ENCODE measurements around the gene ZNF135. TPM values are rescaled to one million over a fixed set of nuclear protein-coding genes. Genes with fewer than 3 reads are reported as not detected.
A peak's percentile ranks its signal among the peaks of the same experiment; 100 is the strongest.

ZNF135 gene
- 6.0 and 6.3 TPM in 2 replicates for total RNA-seq
- long read RNA-seq, partial matches to known transcripts, result 4 of 11 reads
- long read RNA-seq, other reads (novel, unspliced or antisense), result 6 of 11 reads

DNA sequence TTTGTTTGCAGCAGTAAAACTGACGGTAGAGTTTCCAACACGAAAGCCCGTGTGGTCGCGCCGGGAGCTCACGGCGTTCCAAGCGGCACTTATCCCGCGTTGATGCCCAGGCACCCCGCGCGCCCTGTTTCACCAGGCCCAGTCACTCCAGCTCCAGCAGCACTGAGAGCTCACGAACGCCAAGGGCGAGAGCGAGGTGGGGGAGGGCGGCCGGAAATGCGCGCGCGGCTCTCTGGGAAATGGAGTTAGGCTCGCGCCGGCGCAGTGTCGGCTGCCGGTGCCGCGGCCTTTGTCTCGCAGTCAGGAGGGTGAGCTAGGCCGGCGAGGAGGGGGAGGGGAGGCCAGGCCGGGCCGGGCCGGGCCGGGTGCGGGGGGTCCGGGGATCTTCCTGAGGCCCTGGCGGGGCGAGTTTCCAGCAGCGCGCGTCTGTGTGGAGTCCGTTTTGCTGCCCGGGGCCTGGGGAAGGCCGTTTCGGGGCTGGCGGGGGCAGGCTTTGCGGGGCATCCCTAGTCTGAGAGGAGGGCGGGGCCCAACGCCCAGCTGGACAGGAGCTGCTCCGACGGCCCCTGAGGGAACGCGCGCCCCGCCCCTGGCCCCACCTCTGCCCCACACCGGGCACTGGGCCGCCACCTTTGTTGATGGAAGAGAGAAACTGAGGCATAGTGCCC, at the start of gene ZNF135:
Gene ZNF135 (plus strand): TSS at position 280 of the 668 bp plus-strand sequence. CDS start 721 bp downstream, outside the sequence.
- peaks cover 7% of the 10 kb centered on the region for H3K4me1 Mint-ChIP-seq
- H3K27me3 Mint-ChIP-seq (ENCODE audit: low read depth), result no peaks in the 10 kb centered on the region
- H3K27ac Mint-ChIP-seq (ENCODE audit: unreplicated experiment), result peak within 1 kb of the TSS; percentile 73
- TF ChIP-seq CTCF (conservative IDR thresholded peaks at IDR 0.05), result no peak
- H3K36me3 Mint-ChIP-seq (ENCODE audit: low read depth), result peaks cover 34% of the 10 kb centered on the region
- peak; percentile 70 for DNase-seq (ENCODE audit: low read depth, low spot score)
- peak within 1 kb of the TSS; percentile 79 for H3K4me3 Mint-ChIP-seq
- peaks cover 15% of the 10 kb centered on the region for H3K9me3 Mint-ChIP-seq

DNA sequence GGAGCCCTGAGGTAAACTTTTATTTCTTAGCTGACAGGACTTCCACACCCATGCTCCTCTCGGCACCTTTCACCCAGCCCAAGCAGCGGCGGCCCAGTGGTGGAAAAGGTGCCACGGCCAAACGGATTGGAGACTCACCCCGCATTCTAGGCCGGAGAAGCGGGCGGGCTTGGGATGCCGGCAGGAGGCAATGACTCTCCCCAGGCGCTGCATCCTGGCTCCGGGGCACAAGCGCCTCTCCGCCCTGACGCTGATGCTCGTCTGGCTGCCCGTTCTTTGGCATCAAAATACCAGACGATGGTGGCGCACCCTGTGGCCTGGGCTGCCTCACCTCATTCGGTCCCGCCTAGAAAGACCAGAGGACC, 49.8 kb upstream of the ZNF135 start:
- TF ChIP-seq CTCF (conservative IDR thresholded peaks at IDR 0.05), result no peak
- H3K9me3 Mint-ChIP-seq, result peaks cover 37% of the 10 kb centered on the region
- H3K4me1 Mint-ChIP-seq, result peaks cover 4% of the 10 kb centered on the region
- H3K27me3 Mint-ChIP-seq (ENCODE audit: low read depth), result peaks cover 4% of the 10 kb centered on the region
- DNase-seq (ENCODE audit: low read depth, low spot score), result no peak
- H3K4me3 Mint-ChIP-seq, result no peak overlapping the region
- H3K27ac Mint-ChIP-seq (ENCODE audit: unreplicated experiment), result no peak overlapping the region
- H3K36me3 Mint-ChIP-seq (ENCODE audit: low read depth), result peaks cover 69% of the 10 kb centered on the region

DNA sequence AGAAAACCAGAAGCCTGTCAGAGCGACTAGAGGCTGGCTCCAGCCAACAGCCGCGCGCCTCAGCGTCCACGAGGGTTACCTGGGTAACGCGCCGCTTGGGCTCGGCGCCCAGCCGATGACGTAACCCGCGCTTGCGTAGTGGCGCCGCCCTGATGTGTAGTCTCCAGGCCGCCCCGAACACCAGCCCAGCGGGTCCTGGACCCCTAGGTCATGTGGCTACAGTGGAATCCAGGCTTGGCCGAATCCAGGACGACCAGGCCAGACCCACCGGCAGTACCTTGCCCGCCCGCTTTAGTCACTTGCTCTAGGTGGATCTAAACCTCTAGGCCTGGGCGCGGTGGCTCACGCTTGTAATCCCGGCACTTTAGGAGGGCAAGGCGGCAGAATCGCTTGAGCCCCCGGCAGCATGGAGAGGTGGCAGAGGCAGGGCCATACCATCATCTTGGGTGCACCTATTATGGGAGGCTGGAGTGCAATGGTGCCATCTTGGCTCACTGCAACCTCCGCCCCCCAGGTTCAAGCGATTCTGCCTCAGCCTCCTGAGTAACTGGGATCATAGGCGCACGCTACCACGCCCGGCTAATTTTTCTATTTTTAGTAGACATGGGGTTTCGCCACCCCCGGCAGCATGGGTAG, 49.3 kb upstream of the ZNF135 start:
- Mint-ChIP-seq H3K9me3 (peaks cover 32% of the 10 kb centered on the region), H3K27me3 (ENCODE audit: low read depth) (no peaks in the 10 kb centered on the region), H3K4me1 (peaks cover under 1% of the 10 kb centered on the region), H3K27ac (ENCODE audit: unreplicated experiment) (no peak overlapping the region), H3K36me3 (ENCODE audit: low read depth) (peaks cover 64% of the 10 kb centered on the region), H3K4me3 (no peak overlapping the region)
- DNase-seq (ENCODE audit: low read depth, low spot score), result no peak
- no peak for TF ChIP-seq CTCF (conservative IDR thresholded peaks at IDR 0.05)

DNA sequence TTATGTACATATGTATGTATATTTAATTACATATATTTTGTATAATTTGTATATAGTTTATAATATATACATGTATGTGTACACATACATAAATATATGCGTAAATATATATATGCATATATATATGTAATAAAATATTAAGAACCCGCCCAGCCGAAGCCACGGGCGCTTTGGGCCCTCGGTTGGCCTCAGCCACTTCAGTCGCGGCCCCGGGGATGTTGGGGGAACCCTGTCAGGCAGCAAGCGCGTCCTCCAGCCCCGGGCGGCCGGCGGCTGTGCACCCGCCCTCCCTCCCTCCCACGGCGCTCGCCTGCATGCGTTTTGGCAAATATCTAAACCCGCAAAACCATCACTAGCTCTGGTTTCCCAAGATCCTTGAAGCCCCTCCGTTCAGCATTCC, 48.6 kb upstream of the ZNF135 start:
- peaks cover 61% of the 10 kb centered on the region for H3K36me3 Mint-ChIP-seq (ENCODE audit: low read depth)
- peaks cover 28% of the 10 kb centered on the region for H3K9me3 Mint-ChIP-seq

GRCh38 chr19:58014141-58014540, 44.9 kb upstream of the ZNF135 start:
- TF ChIP-seq CTCF (conservative IDR thresholded peaks at IDR 0.05), result no peak

More for the DNA sequence above, 48.6 kb upstream of the ZNF135 start:
- H3K27me3 Mint-ChIP-seq (ENCODE audit: low read depth), result no peaks in the 10 kb centered on the region
- peak overlapping the region; percentile 62 for H3K4me3 Mint-ChIP-seq
- no peak for TF ChIP-seq CTCF (conservative IDR thresholded peaks at IDR 0.05)
- H3K27ac Mint-ChIP-seq (ENCODE audit: unreplicated experiment), result no peak overlapping the region
- H3K4me1 Mint-ChIP-seq, result no peaks in the 10 kb centered on the region
- DNase-seq (ENCODE audit: low read depth, low spot score), result no peak

More at GRCh38 chr19:58014141-58014540, 44.9 kb upstream of the ZNF135 start:
- H3K27me3 Mint-ChIP-seq (ENCODE audit: low read depth), result no peaks in the 10 kb centered on the region
- no peaks in the 10 kb centered on the region for H3K4me1 Mint-ChIP-seq
- DNase-seq (ENCODE audit: low read depth, low spot score), result no peak
- no peak overlapping the region for H3K27ac Mint-ChIP-seq (ENCODE audit: unreplicated experiment)
- peaks cover 19% of the 10 kb centered on the region for H3K9me3 Mint-ChIP-seq
- peaks cover 37% of the 10 kb centered on the region for H3K36me3 Mint-ChIP-seq (ENCODE audit: low read depth)
- no peak overlapping the region for H3K4me3 Mint-ChIP-seq

All from neural crest cell (in vitro differentiated cells).